ENCODE results near the gene KRT5. TPM values are rescaled to one million over a fixed set of nuclear protein-coding genes. Genes with fewer than 3 reads are reported as not detected.

KRT5 gene
- polyA plus RNA-seq, 1 experiment: not detected

DNA sequence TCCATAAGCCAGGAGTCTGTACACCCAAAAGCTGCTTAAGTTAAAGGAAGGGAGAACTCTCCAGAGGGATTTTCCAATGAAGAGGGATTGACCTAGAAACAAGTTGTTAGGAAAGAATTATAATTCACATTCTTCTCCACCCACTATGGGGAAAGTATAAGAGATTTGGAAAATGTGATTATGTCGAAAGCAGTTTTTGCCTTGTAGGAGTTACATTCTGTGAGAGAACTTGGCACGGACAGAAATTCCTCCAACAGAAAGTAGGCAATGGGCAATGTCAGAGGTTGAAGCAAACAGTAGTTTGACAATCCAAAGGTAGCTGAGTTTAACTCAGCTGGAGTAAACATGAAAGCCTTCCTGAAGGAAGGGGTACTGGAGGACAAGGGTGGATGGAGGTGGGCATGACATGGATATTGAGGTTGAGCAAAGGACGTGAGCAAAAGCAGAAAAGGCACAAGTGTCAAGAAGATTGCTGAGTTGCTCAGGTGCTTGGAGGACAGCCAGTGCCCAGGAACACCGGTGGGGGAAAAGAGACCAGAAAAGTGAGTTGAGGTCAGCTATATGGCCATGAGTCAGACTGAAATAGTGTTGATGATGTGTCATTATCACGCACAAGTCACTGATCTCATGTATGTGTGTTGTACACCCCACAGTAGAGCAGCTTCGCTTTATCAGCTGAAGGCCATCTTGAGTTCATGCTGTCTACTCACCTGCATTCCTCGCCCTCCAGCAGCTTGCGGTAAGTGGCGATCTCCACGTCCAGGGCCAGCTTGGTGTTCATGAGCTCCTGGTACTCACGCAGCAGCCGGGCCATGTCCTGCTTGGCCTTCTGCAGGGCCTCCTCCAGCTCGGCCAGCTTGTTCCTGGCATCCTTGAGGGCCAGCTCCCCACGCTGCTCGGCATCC lies 4.0 kb downstream of the KRT5 start:
- Histone ChIP-seq H3K4me3 (ENCODE audit: low read depth, low read length) (no peak overlapping the region), H3K27me3 (ENCODE audit: control insufficient read depth, insufficient read depth, low read length) (peaks cover 12% of the 10 kb centered on the region), H3K36me3 (ENCODE audit: control insufficient read depth, insufficient read depth, low read length) (no peaks in the 10 kb centered on the region)
- ChIA-PET CTCF (interaction anchor here (0.6 to 2.4 kb wide), 11 partner anchors 9 to 369 kb away, joined by 3 to 11 read pairs (median 3); no protein-coding TSS in a partner anchor), POLR2A (interaction anchor here (0.6 kb wide), 1 partner anchor 31 kb away, joined by 4 read pairs; no protein-coding TSS in a partner anchor)
- DNase-seq (ENCODE audit: low read depth): no peak
- TF ChIP-seq, protein P1, sequence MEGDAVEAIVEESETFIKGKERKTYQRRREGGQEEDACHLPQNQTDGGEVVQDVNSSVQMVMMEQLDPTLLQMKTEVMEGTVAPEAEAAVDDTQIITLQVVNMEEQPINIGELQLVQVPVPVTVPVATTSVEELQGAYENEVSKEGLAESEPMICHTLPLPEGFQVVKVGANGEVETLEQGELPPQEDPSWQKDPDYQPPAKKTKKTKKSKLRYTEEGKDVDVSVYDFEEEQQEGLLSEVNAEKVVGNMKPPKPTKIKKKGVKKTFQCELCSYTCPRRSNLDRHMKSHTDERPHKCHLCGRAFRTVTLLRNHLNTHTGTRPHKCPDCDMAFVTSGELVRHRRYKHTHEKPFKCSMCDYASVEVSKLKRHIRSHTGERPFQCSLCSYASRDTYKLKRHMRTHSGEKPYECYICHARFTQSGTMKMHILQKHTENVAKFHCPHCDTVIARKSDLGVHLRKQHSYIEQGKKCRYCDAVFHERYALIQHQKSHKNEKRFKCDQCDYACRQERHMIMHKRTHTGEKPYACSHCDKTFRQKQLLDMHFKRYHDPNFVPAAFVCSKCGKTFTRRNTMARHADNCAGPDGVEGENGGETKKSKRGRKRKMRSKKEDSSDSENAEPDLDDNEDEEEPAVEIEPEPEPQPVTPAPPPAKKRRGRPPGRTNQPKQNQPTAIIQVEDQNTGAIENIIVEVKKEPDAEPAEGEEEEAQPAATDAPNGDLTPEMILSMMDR (IDR thresholded peaks at IDR 0.05; ENCODE audit: insufficient read depth, low read depth, low read length): no peak

DNA sequence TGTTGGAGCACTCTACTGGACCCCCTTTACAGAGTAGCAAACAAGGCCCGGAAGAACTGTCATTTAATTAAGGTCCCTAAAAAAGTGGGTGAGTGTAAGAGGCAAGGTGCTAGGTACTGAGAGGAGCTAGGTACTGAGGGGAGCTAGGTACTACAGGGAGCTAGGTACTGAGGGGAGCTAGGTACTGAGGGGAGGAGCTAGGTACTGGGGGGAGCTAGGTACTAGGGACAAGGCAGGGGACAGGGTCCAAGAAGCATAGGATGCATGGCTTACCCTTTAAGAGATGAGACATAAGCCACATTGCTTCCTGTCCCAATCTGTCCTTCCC lies 4.9 kb downstream of the KRT5 start:
- no peak overlapping the region for H3K4me3 ChIP-seq (ENCODE audit: low read depth, low read length)
- TF ChIP-seq, protein P1 (IDR thresholded peaks at IDR 0.05; ENCODE audit: insufficient read depth, low read depth, low read length): no peak
- no peak for DNase-seq (ENCODE audit: low read depth)
- H3K36me3 ChIP-seq (ENCODE audit: control insufficient read depth, insufficient read depth, low read length): no peaks in the 10 kb centered on the region
- POLR2A ChIA-PET: no interaction called here
- CTCF ChIA-PET: interaction anchor here (1.1 to 2.4 kb wide), 3 partner anchors 9 to 364 kb away, joined by 4 to 11 read pairs (median 5); no protein-coding TSS in a partner anchor
- H3K27me3 ChIP-seq (ENCODE audit: control insufficient read depth, insufficient read depth, low read length): peaks cover 11% of the 10 kb centered on the region; the same call in 1 of the 2 replicates

DNA sequence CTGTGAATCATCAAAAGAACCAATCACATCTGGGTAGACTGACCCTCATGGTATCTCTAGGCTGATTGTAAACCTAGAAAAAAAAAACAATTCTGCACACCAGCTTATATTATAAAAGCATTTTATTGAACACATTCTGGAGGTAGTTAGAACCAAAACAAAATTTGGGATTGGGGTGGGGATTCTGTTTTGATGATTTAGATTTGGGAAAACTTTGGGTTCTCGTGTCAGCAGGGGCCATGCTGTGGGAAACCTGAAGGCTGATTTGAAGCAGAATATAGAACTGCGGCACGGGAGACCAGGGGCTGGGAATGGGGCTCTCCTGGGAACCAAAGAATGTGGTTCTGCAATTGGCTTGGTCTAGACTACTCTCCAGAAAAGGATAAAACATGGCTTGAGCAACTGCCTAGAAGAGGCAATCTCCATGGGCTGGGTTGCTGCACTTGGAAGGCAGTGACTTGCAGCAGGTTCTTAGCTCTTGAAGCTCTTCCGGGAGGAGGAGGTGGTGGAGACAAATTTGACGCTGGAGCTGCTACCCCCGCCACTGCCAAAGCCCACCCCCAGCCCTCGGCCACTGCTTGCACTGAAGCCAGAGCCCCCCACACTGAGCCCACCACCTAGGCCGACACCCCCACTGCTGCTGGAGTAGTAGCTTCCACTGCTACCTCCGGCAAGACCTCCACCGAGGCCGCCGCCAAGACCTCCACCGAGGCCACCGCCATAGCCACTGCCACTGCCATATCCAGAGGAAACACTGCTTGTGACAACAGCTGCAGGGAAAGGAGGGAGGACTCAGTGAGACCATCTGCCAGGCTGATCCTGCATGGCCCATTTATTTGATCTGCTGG lies 5.5 kb downstream of the KRT5 start:
- no peak for DNase-seq (ENCODE audit: low read depth)
- ChIA-PET CTCF (interaction anchor here (1.1 to 2.4 kb wide), 4 partner anchors 8 to 365 kb away, joined by 4 to 11 read pairs (median 6); no protein-coding TSS in a partner anchor), POLR2A (no interaction called here)
- Histone ChIP-seq H3K36me3 (ENCODE audit: control insufficient read depth, insufficient read depth, low read length) (no peaks in the 10 kb centered on the region), H3K4me3 (ENCODE audit: low read depth, low read length) (no peak overlapping the region), H3K27me3 (ENCODE audit: control insufficient read depth, insufficient read depth, low read length) (peaks cover 8% of the 10 kb centered on the region; the same call in 1 of the 2 replicates)
- TF ChIP-seq, protein P1 (IDR thresholded peaks at IDR 0.05; ENCODE audit: insufficient read depth, low read depth, low read length): no peak

DNA sequence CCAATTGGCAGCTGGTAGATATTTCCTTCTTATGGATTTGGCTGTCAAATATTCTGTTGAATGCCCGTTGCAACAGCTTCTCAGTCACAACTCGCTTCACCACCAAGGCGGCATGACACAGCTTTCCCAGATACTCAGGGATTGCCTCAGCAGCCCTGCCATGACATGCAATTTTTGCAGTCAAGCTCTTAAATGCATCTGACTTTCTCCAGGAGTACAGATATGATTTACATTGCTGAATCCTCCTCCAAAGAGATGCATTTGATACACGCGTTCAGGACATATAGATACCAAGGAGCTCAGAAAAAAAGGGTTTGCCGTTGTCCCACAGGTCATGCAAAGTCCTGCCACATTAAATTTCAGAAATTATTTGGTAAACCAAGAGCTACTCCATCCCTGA lies 6.5 kb downstream of the KRT5 start:
- Histone ChIP-seq H3K27me3 (ENCODE audit: control insufficient read depth, insufficient read depth, low read length) (peaks cover 5% of the 10 kb centered on the region; the same call in 1 of the 2 replicates), H3K36me3 (ENCODE audit: control insufficient read depth, insufficient read depth, low read length) (no peaks in the 10 kb centered on the region), H3K4me3 (ENCODE audit: low read depth, low read length) (no peak overlapping the region)
- ChIA-PET CTCF (interaction anchor here (1.7 kb wide), 1 partner anchor 141 kb away, joined by 7 read pairs; no protein-coding TSS in a partner anchor), POLR2A (no interaction called here)
- no peak for DNase-seq (ENCODE audit: low read depth)
- TF ChIP-seq, protein P1 (IDR thresholded peaks at IDR 0.05; ENCODE audit: insufficient read depth, low read depth, low read length): no peak
